ENCODE measurements around the gene MYB.

DNA sequence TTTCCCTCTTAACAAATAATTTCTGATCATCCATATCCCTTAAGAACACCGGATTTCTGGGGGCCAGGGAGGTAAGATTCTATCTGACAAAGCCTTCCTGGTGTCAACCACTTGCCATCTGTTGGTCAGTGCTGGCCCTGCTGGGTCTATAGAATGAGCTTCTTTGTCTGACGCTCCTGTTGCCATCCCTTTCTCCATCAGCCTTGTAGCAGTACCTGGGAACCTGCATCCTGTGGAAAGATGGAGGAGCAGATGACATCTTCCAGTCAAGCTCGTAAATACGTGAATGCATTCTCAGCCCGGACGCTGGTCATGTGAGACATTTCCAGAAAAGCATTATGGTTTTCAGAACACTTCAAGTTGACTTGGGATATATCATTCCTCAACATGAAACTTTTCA lies 36.6 kb downstream of the MYB start:
- TF ChIP-seq, protein P1, sequence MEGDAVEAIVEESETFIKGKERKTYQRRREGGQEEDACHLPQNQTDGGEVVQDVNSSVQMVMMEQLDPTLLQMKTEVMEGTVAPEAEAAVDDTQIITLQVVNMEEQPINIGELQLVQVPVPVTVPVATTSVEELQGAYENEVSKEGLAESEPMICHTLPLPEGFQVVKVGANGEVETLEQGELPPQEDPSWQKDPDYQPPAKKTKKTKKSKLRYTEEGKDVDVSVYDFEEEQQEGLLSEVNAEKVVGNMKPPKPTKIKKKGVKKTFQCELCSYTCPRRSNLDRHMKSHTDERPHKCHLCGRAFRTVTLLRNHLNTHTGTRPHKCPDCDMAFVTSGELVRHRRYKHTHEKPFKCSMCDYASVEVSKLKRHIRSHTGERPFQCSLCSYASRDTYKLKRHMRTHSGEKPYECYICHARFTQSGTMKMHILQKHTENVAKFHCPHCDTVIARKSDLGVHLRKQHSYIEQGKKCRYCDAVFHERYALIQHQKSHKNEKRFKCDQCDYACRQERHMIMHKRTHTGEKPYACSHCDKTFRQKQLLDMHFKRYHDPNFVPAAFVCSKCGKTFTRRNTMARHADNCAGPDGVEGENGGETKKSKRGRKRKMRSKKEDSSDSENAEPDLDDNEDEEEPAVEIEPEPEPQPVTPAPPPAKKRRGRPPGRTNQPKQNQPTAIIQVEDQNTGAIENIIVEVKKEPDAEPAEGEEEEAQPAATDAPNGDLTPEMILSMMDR (conservative IDR thresholded peaks at IDR 0.05; ENCODE audit: low read depth, low read length), result no peak
- TF ChIP-seq EZH2 (IDR thresholded peaks at IDR 0.05; ENCODE audit: borderline replicate concordance, low read depth, low read length, poor library complexity, severe bottlenecking), result no peak
